NOMO-1 treated with dmso at 0.1 percent for 144 hours (cell line): Measurements from ENCODE around the gene STK24.

Source experiments
- DNase-seq: peaks from one replicate; lab custom pipeline; 2025; ENCODE audit not compliant: unreplicated experiment; lab: John Stamatoyannopoulos, UW

The STK24 gene

DNA sequence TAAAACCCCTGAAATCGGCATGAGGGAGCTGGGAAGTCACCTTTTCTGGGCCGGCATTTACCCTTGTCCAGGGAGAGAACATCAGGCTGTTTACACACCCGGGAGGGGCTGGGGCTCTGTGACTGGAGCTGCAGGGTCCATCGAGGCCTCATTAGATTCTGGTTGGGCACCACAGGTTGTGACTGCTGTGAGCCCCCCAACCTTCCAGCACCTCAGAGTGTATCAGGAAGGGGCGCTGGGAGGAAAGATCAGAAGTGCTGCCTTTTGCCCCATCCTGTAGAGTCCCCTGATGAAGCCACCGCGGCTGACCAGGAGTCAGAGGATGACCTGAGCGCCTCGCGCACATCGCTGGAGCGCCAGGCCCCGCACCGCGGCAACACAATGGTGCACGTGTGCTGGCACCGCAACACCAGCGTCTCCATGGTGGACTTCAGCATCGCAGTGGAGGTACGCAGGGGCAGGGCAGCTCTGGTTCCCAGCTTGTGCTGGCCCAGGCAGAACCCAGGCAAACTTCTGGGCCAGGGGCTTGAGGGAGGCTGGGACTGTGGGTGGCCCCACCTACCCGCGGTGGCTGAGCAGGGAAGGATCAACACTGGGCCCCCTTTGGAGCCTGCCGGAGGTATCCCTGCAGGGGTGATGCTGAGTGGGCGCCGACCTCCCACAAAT lies 136.4 kb downstream of the STK24 start:
- DNase-seq: no peak

DNA sequence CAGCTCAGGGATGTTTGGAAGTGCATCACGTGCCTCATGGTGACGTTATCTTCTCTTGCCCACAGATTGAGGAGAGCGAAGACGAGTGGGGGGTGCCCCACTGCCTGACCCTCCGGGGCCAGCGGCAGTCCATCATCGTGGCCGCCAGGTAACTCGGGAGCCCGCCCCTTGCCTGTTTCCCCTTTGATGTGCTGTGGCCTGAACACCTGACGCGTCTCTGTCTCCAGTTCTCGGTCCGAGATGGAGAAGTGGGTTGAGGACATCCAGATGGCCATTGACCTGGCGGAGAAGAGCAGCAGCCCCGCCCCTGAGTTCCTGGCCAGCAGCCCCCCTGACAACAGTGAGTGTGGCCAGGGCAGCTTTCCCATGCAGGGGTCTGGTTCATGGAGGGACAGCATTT lies 137.0 kb downstream of the STK24 start:
- DNase-seq: no peak

DNA sequence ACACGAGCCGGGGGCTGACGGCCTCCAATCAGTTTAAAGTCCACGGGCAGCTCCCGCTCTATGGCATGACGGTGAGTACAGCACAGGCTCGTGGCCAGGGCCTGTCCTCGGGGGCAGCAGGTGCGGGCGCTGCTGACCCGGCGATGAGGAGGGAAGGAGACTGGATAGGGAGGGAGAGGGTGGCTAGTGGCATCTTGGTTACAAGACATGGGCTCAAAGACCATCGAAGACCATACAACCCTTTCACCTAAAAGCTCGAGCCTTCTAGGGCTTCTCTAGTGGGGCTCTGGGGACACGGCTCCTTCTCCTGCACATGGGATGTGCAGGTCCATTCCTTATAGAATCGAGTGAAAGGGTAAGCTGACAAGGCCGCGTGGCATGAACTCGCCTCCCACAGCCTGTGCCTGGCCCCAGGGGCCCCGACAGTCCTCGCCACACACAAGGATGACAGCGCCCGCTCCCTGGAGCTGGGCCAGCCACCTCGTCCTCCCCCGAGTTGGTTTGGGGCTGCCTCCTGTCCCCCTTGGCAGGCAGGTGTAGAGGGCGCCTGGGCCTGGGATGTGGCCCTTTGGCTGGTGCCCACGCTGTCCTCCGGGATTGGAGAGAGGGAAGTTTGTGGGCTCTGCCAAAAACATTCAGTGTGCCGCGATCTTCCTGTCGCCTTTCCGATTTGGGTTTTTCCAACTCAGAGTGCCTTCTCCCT lies 137.6 kb downstream of the STK24 start:
- DNase-seq: no peak

DNA sequence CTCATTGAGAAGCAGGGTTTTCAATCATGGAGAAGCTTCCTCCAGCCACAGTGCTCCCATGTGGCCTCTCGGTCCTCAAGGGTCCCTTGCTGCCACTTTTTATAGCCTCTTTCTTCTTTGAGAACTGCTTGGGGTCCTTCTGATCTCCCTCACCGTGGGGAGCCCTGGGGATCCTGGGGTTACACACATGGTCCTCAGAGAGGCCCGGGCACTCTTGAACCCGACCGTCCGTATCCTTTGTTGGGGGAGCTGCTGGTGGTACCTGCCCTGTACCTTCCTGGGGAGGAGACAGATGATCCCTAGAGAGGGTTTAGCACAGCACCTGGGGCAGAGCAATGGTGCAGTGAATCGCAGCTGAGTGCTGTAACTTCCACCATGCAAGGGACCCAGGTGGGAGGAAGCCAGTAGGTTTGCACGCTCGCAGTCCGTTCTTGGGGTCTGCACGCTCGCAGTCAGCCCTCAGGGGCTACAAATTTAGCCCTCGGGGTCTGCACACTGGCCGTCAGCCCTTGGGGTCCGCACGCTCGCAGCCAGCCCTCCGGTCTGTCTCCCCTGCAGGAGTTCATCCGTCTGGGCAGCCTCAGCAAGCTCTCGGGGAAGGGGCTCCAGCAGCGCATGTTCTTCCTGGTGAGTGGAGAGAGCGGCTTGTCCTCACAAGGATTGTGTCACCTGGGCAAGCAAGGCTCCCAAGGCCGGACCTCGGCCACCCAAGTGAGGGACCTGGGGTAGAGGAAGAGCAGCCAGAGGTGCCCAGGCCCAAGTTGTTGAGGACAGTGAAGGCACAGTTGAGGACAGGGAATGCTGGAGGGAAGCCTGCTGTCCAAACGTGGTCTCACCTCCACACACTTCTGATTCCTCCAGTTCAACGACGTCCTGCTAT lies 138.4 kb downstream of the STK24 start:
- no peak for DNase-seq

DNA sequence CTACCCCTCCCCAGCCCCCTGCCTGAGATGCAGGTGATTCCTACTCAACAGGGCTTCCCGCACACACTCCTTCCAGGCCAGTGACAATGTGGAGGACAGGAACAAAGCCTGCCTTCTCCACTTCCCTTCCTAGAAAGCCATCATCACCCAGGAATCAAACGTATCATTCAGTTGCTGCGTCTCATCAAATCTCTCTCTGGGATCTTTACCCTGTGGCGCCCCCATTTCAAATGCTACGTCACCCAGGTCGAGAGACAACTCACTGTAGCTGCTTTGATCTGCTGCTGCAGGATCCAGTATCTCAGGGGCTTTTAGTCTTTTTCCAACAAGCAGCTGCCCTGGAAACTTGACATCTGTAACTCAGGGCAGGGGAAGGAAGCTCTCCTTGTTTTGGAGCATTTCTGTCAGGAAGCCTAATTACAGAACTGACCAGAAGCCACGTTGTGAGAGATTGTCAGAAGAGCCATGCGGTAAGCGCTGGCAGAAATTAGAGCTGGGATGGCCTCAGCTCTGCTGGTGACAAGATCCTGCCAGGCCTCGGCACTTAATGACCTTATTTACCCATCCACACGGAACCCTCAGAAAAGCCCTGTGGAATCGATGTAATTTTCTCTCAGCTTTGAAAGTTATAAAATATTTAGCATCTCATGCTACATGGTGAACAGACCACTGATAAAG lies 140.5 kb downstream of the STK24 start:
- no peak for DNase-seq

DNA sequence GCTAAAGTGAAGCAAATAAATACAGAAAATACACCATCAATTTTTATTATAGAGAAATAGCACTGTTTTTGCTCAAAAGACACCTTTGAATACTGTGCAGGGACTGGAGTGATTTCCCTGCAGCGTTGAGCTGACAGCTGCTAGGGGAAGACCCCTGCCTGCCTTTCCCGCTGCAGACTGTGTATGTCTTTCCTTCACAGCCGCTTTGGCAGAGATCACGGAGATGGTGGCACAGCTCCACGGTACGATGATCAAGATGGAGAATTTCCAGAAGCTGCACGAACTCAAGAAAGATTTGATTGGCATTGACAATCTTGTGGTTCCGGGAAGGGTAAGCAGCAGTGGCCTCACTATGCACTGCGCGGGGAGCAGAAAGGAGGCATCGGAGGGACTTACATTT lies 141.5 kb downstream of the STK24 start:
- no peak for DNase-seq

DNA sequence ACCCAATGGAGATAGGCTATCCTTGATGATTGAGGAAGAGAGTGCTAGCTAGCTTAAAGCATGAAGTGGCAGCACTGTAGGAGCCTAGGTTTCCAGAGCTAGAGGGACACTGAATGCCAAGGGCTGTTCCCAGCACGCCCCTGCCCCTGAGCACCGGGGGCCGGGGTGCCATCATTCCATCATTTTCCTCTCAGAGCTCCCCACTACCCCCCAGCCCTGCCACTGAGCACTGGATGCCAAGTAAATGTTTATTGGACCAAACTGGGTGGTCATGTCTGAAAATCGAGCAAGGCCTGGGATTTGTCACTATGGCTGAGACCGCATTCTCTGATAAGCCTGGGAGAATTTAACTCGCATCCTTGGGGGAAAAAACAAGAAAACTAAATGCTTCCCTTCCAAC lies 142.8 kb downstream of the STK24 start:
- DNase-seq: no peak

DNA sequence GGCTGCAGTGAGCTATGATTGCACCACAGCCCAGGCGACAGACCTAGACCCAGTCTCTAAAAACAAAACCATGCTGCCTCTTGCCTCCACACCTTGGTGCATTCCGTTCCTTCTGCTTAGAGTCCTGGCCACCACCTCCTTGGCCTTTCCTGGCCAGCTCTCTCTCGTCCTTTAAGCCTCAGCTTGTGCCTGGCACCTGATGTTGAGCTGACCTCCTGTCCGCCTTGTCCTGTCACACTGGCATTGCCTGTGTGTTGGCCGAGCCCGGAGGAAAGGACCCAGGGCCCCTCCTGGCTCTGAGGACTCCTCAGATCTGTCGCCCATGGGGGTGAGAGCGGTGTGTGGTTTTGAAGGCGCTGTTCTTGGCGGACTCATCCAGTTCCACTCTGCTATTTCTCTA lies 143.3 kb downstream of the STK24 start:
- DNase-seq: no peak

DNA sequence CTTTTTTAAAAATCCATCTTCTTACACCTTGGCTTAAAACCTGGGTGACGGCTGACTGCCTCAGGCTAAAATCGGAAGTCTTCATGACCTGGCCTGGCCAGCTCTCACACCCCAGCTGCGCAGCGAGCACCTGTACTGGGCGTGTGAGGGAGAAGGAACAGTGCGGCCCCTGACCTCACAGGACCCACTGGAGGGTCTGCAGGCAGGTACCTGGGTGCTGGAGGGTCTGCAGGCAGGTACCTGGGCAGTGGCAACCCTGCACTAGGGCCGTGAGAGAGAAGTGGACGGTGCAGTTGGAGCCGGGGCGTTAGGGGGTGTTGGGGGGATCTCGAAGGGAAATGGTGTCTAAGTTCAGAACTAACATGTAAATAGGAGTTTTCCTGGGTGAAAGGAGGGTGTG lies 144.3 kb downstream of the STK24 start:
- no peak for DNase-seq

DNA sequence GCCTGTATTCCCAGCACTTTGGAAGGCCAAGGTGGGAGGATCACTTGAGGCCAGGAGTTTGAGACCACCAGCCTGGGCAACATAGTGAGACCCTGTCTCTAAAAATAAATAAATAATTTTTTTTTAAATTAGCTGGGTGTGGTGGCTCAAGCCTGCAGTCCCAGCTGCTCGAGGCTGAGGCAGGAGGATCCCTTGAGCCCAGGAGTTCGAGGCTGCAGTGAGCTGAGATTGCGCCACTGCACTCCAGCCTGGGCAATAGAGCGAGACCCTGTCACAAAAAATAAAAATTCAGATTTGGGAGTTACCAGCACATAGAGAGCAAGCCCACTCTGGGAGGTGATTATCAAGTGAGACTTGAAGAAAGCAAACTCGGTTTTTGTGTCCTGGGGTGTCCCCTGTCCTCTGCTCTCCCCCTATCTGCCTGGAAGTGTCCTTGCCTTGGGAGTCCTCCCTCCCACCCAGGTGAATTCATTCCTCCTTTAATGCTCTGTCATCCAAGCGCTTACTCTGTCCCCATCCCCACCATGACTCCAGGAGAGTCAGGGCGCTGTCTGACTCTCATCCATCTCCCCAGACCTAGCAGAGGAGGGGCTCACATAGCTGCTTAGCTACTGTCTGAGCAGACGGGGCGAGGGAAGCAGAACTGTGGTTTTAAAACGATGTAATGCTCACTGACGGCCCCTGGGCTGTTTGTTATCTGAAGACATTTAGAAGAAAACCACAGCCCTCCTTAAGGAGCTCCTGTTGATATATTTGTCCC lies 146.8 kb downstream of the STK24 start:
- DNase-seq: no peak

DNA sequence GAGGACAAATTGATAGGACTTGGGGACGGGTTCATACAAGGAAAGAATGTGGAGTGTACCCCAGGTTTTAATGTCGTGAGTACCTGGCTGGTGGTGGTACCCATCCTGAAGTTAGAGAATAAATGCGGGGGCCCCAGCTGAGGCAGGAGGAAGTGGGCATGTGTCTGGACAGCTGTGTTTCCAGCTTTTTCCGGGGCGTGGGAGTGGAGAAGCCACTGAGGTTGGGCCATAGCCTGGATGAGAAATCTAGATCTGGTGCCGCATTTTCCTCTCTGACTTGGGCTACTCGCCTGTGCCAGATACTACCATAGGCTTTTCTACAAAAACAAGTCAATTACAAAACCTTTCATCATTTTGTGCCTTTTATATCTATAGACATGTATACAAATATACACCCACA lies 147.4 kb downstream of the STK24 start:
- no peak for DNase-seq

DNA sequence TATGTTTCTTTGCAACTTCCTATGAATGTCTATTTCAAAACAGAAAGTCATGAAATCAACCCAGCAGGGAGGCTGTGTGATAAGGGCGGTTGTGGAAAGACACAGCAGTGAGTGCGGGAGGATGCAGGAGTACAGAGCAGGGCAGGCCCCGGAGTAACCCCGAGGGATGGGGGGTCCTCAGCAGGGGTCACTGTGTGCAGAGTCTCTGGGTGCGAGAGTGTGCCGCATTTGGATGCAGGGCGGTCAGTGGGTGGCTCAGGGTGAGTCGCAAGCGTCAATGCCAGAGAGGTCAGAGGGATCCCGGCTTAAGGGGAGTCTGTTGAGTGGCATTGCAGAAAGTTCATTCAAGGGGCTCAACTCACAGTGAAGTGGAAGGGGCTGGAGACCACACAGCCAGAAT lies 147.8 kb downstream of the STK24 start:
- DNase-seq: no peak

DNA sequence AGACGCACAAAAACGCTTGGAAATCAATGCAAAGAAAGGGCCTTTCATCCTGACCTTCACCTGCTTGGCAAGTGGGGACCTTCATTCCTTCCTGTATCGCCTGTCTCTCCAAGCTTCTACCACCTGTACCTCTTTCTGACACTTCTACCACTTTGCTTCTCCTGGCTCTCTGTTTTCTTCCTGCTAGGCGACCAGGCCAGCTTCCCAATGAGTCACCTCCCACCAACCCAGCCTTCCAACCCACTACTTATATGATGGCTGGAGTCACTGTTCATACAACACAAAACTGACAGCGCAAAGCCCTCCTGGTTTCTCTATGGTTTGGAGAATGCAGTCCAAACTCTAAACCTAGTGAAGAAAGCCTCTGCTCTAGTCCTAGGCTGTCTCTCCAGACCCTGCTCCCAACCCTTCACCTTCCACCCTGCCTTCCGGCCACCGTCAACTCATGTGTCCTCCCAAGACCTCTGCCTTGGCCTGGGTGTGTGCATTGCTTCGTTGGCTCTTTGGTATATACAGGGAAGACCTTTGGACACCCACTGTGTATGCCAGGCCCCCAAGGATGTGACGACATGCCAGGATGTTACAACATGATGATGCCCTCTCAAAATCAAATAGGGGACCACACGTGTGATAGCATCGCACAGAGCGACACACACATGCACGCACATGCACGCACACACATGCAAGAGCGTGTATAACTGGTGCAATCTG lies 148.5 kb downstream of the STK24 start:
- no peak for DNase-seq

DNA sequence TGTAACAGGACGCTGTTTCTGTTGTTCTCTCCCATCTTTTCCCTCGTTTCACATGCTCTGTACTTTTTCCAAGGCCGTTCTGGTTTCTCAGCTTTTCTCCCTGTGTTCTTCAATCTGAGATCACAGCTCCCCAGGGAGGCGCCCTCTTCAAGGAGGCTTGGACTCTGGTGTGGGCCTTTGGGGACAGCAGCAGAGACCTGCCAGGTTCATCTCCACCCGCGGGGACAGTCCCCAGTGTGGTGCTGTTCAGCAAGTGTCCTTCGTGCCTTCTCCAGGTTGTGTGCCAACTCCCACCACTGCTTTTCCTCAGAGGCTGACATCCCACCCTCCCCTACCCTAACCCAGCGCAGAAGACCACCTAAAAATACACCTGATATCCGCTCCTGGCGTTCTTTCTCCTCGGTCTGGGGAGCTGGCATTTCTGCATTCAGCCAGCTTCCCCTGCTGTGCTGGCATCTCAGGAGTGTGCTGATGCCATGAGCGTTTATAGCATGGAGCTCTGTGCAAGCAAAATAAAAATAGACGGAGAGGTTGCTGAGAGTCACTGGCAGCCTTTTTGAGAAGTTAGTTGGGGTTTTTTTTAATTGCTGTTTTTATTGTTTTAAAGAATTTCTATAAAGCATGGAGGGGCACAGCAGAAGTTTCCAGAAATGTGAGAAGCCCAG lies 149.4 kb downstream of the STK24 start:
- DNase-seq: no peak

DNA sequence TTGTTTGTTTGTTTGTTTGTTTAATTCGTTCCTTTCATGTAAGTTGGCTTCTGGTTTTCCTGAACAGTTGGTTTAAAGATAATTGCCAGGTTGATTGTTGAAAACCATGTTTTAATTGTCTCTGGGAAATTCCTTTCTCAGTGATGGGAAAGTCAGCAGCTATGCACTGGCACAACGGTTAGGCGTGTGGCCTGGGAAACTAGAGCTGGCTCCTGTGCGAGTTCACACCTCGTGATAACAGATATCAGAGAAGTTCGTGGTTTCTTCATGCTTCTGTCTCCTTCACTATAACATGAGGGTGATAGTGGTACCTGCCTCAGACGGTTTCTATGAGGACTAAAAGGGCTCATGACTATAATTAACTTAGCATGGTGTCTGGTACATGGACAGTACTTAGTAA lies 153.5 kb downstream of the STK24 start:
- DNase-seq: no peak

DNA sequence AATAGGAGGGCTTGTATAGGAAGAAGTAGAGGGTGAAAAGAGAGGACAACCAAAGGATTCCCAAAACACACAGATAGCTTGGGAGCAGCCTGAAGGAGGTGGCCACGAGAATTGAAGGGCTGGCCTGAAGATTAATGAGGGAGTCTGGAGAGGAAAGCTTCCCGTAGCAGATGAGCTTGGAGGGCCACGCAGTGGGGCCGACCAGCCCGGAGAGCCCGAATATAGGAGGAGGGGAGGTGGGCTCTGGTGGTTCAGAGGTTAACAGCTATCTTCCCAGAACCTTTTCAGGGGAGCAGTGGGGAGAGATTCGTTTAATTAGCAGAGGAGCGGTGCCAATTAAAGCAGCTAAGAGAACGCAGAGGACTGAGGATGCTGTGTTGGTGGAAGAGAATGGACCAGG lies 154.9 kb downstream of the STK24 start:
- DNase-seq: no peak

DNA sequence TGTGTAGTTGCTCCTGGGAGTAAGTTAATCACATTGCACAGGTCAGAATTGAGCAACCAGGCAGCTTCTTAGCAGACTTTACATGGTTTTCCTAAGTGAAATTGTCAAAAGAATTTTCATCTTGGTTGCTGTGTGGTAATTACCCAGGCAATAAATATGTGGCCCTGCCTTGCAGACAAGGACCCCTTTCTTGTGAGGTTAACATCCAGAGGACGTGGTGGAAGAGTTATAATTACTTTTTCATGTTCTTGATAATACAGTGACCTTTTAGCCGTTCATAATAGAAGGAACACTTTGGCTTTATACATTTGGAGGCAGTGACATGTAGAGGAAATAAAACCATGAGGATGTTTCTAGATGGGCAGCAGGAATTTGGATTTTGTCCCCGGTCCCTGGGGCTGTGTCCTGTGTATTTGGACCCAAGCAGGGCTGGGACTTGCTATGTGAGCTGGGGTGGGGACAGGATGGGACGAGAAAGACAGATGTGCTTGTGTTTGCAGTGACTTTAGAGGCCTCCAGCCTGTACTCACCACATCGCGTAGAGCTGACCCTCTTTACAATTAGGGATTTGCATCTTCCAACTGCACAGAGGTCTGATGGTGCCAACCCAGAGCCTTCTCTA lies 156.2 kb downstream of the STK24 start:
- no peak for DNase-seq

DNA sequence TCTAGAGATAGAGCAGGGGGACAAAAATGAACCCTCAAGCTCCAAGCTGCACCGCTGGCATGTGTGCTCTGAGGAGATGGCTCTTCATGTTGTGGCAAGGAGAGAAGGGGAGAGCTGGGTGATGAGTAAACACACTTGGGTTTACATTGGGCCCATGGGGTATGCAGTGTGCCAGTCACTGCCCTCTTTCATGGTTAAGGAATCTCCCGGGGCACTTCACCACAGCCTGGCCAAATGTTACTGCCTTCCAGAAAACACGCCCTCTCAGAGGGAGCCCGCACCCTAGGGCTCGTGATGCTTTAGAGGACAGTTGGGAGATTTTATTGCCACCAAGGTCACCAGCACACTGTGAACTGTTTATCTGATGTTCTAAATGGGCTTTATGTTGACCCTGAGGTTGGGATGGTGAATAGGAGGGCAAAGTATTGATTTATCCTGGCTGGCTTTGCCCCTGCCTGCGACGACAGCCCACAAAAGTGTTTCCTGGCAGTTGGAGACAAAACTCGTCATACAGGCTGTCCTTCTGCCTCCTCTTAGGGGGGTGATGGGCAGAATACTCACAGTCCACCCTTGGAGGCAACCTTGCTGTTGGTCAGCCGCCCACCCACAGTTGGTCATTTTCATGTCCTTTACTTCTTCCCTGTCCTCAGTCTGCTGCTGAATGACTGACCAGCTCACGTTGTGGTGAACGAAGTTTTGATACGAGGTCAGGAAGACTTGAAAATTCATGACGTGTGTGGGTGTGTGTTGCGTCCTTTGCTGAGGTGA lies 156.9 kb downstream of the STK24 start:
- DNase-seq: no peak
